CD4-positive, alpha-beta T cell treated with Interferon alpha-2 for 1 hour (primary cell): Measurements from ENCODE around the gene SRPK2.
"Not testable (repeated sequence)": the region's sequence is repeated elsewhere in the genome, so short reads cannot be mapped to it uniquely, and the experiment has no call there.

ENCODE experiments used
- DNase-seq, 2 donors: peaks; one replicate each; pipeline ENCODE4 v3.0.0-alpha.2; 2020 to 2022

SRPK2 gene

GRCh38 chr7:105215821-105216220 lies 172.9 kb downstream of the SRPK2 start:
- no peak for DNase-seq

DNA sequence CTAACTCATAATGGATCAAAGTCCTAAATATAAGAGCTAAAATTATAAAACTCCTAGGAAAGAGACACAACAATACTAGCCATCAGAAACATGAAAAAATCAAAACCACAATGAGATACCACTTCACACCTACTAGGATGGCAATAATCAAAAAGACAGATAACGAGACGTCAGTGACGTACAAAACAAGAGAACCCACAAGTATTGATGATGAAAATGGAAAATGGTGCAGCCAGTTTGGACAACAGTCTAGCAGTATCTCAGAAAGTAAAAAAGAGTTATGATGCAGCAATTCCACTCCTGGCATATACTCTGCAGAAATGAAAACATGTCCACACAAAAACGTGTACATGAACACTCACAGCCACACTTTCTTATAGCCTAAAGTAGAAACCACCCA lies 173.5 kb downstream of the SRPK2 start:
- no peak for DNase-seq

GRCh38 chr7:105213611-105214010 lies 175.1 kb downstream of the SRPK2 start:
- no peak for DNase-seq

DNA sequence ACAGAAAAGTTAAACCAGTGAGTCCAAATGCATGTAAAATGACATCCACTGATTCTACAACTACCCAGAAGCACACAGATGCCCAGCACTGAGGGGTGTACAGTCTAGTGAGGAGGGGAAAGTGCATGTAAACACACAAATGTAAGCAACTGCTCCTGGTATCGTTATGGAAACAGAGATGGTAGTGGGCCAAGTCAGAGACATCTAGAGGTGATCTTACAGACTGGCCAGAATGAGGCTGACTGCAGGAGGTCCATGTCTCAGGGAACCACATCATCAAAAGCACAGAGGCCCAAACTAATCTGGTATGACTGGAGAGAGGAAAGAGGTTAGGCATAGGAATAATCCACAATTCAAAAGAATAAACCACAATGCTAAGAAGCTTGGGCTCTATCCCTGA lies 176.5 kb downstream of the SRPK2 start:
- DNase-seq = no peak

DNA sequence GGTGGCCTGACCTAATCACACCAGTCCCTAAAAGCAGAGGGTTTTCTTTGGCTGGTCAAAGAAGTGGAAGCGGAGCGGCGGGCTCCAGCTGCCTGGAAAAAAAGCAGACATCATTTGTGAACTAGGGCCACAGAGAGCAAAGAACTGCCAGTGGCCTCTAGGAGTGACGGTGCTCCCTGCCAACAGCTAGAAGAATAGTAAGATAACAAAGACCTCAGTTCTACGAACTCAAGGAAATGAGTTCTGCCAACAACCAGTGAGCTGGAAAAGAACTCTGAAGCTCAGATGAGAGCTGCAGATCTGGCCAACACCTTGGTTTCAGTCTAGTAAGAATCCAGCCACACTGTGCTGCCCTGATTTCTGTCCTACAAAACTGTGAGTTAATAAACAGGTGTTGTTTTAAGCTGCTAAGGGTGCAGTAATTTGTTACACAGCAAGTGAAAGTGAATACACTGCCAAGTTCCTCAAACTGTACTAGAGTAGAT lies 178.0 kb downstream of the SRPK2 start:
- peak in 1 of 2 donors; percentile 5 for DNase-seq

- peak in 1 of 2 donors; percentile 35 for DNase-seq
These were observed 178.9 kb downstream of the SRPK2 start for GRCh38 chr7:105209870-105210269.

GRCh38 chr7:105209433-105209832 lies 179.3 kb downstream of the SRPK2 start:
- no peak for DNase-seq

DNA sequence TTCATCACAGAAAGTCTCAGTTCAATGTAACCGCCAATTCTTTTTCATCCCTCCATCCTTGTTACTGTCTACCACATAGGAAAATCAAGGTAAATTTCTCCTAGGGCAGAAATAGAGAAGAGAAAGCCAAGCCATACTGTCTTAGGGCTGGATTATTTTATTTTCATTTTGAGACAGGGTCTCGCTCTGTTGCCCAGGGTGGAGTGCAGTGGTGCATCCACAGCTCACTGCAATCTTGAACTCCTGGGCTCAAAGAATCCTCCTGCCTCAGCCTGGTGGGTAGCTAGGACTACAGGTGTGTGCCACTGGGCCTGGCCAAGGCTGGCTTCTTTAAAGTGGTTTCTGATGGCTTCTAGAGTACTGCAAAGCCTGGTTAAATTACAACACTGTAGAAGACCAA lies 181.7 kb downstream of the SRPK2 start:
- DNase-seq = no peak

DNA sequence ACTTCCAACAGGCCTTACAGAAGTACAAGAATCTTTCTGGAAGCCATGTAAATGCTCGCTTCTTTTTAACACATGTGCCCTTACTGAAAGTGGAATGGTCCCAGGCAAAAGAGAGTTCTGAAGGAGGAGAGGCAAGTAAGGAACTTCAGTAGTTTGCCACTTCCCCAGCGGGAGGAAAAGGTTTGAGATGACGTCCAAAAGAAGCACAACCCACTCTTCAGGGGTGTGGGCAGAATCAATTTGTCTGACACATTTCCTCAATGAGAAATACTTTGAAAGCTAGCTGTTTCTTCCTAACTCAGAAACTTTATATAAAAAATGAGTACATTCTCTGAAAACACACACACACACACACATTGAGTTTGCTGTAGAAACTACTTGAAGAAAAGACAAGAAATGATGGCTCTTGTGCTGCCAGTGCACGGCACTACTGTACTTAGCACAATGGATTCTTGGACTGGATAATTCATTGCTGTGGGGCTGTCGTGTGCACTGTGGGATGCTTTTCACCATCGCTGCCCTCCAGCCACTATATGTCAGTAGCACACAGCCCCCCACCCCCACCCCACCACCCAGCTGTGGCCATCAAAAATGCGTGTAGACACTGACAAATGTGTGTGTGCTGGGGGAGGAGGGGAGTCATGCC lies 183.0 kb downstream of the SRPK2 start:
- peak in 1 of 2 donors; percentile 31 for DNase-seq

- DNase-seq = no peak
These were observed 183.8 kb downstream of the SRPK2 start for GRCh38 chr7:105204953-105205352.

GRCh38 chr7:105204520-105204919 lies 184.2 kb downstream of the SRPK2 start:
- no peak for DNase-seq

DNA sequence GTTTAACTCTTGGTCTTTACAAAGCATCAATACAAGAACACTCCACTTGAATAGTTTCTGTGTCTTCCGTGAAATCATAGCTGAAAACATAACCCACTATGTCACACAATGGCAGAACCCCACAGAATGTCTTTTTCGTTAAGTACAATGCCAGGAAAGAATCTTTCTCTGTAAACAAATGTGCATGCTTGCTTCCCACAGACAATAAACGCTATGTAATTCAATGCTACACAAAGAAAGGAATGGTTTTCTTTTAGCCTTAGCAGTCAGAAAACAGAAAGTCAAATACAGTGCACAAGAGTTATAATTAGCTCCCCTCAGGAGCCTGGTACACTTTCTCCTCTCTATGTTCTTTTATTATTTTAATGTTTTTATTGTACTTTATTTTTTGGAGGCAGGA lies 186.1 kb downstream of the SRPK2 start:
- no peak for DNase-seq

- DNase-seq = no peak
These were observed 189.3 kb downstream of the SRPK2 start for GRCh38 chr7:105199386-105199785.

DNA sequence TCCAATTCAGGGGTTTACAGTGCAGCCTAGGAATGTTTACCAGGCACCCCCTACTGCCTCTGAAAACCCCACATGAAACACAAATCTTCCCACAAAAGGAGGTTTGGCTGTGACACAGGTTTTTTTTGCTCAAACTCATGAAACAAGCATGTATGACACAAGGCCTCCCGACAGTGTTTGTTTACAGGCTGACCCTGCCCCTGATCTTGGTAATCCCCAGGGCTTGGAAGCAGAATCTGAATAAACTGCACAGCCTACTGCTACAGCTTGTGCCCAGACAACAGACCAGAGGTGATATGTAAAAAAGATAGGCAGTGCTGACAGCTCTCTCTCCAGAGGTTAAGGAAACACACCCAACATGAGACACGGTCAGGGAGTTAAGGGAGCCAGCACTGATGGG lies 190.5 kb downstream of the SRPK2 start:
- no peak for DNase-seq

DNA sequence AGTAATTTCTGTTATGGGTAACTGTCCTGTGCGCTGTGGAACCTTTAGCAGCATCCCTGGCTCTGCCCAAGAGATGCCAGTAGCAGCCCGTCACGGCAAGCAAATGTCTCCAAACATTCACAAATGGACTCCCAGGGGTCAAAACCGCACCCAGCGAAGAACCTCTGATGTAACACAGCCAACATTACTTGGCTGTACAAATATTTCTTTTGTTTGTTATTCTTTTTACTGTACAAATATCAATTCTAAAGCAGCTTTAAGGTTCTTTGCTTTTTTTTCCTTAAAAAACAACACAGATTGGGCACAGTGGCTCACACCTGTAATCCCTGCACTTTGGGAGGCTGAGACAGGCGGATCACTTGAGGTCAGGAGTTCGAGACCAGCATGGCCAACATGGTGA lies 192.2 kb downstream of the SRPK2 start:
- DNase-seq = no peak

DNA sequence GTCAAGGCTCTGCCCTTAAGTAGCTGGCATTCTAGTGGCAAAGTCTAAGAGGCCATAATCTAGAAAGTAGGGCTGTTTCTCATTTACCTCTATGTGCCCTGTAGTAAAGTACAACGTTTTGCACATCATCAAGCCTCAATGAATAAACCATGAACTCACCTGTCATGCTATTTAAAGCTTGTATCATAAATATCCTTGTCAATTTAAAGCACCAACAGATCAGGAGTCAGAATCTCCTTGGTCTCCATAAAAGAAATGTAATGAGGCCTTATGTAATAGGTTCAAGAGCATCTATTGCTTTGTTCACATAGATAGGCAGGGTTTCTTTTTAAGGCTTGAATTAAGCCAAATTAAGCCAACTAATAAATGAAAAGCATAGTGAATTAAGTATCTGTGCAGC lies 192.8 kb downstream of the SRPK2 start:
- no peak for DNase-seq

- not testable (repeated sequence) for DNase-seq
These were observed 193.8 kb downstream of the SRPK2 start for GRCh38 chr7:105194959-105195358.

DNA sequence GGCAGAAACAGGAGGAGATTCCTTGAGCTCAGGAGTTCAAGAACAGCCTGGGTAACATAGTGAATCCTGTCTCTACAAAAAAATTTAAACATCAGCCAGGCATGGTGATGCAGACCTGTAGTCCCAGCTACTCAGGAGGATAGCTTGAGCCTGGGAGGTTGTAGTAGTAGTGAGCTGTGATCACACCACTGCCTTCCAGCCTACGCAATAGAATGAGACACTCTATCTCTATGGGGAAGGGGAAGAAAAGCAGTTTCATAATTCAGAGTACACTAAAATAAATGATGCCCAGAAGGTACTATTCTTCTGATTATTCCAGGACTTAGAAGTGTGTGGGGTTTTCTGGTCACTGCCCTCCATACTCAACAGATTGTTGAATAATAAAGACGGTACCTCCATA lies 197.4 kb downstream of the SRPK2 start:
- no peak for DNase-seq

DNA sequence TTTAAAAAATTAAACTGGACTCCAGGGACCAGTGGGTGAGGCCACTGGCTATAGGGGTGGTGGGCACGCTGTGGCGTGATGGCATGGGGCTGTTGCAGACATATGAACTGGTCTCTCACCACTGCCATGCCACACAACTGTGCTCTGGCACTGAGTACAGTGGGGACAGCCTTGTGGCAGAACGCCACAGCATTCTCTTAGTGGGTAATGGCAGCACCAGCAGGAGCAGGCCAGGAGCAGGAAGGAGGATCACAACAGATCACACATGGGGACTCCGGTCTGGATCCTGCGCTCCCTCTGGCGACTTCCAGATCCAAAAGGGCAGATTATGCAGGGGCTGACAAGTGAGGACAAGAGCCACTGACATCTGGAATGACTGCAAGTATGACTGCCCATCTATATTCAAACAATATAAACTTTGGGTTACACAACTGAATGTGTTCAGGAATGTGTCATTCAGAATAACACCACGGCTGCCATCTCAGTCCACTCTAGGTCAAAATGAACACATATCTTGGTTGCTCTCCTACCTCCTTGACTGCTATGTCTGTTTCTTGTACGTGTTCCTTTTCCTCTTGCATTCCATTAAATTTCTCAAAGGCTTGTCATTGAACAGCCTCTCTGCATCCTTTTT lies 198.7 kb downstream of the SRPK2 start:
- no peak for DNase-seq

DNA sequence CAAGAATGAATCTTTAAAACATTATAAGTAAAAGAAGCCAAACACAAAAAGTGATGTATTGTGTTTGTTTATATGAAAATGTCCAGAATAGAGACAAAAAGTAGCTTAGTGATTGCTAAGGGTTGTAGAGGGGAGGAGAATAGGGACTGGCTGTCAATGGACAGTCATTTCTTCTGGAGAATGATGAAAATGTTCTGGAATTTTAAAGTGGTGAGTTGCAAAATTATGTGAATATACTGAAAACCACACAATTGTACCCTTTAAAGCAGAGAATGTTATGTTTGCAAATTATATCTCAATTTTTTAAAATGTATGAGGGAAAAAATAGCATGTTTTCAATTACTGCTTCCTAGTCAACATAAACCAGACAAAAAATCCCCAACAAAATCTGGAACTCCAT lies 200.5 kb downstream of the SRPK2 start:
- DNase-seq = no peak

DNA sequence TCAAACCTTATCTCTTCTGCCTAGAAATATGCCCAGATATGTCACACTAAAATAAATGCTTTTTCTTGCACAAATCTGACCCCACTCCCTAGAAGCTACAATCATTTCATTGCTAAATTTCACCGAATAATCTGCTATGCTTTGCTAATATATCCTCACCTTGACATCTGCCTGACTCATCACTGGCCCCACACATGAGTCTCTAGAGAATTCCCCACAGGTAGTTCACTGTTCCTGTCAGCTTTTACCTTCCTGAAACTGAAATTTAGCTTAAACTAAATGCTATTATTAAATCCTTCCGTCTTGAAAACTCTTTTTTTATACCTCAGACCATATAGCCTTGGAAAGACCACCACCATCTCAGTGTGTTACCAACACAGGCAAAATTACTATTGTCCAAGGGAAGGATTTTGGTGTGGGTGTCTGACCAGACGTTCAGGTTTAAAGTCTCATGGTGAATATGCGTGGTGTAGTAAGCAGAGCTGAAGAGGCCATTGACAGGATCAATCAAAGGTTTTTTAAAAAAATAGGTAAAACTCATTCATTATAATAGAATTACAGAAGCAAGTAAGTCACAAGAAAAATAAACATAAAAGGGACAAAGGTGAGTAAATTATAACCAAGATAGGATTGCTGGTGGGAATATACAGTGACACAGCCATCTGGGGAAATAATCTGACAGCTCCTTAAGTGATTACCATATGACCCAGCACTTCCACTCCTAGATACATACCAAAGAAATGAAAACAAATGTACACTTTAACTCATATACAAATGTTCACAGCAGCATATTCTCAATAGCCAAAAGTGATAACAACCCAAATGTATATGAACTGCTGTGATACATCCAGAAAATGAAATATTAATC lies 201.2 kb downstream of the SRPK2 start:
- no peak for DNase-seq

GRCh38 chr7:105185290-105186010 lies 203.3 kb downstream of the SRPK2 start:
- DNase-seq = no peak

- no peak for DNase-seq
These were observed 208.7 kb downstream of the SRPK2 start for GRCh38 chr7:105180002-105180401.
